Liver (tissue), 9 donors: Measurements from ENCODE around the gene GAN. TPM values are rescaled to one million over a fixed set of nuclear protein-coding genes. Genes with fewer than 3 reads are reported as not detected.

Source experiments
- DNase-seq: peaks from one replicate; pipeline ENCODE4 v3.0.0-alpha.2; 2017; ENCODE audit warnings: low spot score
- H3K27ac ChIP-seq, 2 donors: one replicate each; pipeline ENCODE4 v1.7.0; 2013; ENCODE audit warnings: inconsistent platforms in 2 of 2, low read length in 2 of 2, control low read depth in 1 of 2, low read depth in 1 of 2, mild to moderate bottlenecking in 1 of 2
- H3K27me3 ChIP-seq, 4 donors: one replicate each; pipeline versions ENCODE4 v1.6.1 to v1.7.0; 2013; ENCODE audit warnings: low read length in 3 of 4, inconsistent platforms in 1 of 4, mild to moderate bottlenecking in 1 of 4, moderate library complexity in 1 of 4; ENCODE audit not compliant: control insufficient read depth in 4 of 4, insufficient read depth in 4 of 4
- H3K36me3 ChIP-seq, 4 donors: one replicate each; pipeline versions ENCODE4 v1.6.1 to v1.7.0; 2013; ENCODE audit warnings: low read length in 3 of 4, mild to moderate bottlenecking in 3 of 4, low read depth in 1 of 4, moderate library complexity in 1 of 4; ENCODE audit not compliant: control insufficient read depth in 4 of 4, insufficient read depth in 3 of 4
- H3K4me1 ChIP-seq, 4 donors: one replicate each; pipeline versions ENCODE4 v1.6.1 to v1.7.0; 2013; ENCODE audit warnings: low read length in 3 of 4, mild to moderate bottlenecking in 3 of 4, moderate library complexity in 1 of 4; ENCODE audit not compliant: control insufficient read depth in 4 of 4, insufficient read depth in 4 of 4
- H3K4me3 ChIP-seq, 3 donors: one replicate each; pipeline versions ENCODE4 v1.6.1 to v1.7.0; 2013; ENCODE audit warnings: low read length in 3 of 3, control low read depth in 1 of 3, low read depth in 1 of 3, mild to moderate bottlenecking in 1 of 3
- H3K9ac ChIP-seq, 2 donors: one replicate each; pipeline ENCODE4 v1.7.0; 2013; ENCODE audit warnings: low read length in 2 of 2, mild to moderate bottlenecking in 2 of 2, moderate library complexity in 2 of 2, control low read depth in 1 of 2, low read depth in 1 of 2
- H3K9me3 ChIP-seq, 4 donors: one replicate each; pipeline versions ENCODE4 v1.6.1 to v1.7.0; 2013; ENCODE audit warnings: low read length in 3 of 4; ENCODE audit not compliant: control insufficient read depth in 4 of 4
- ATF3 ChIP-seq: IDR thresholded peaks from 2 replicates; pipeline ENCODE4 v1.6.1; 2016; ENCODE audit warnings: antibody characterized with exemption
- CTCF ChIP-seq: fragments of 150-350 bp; IDR thresholded peaks from 2 replicates; pipeline ENCODE4 v1.5.1; 2017; ENCODE audit warnings: improper control_type of control experiment, low read depth, low read length; ENCODE audit not compliant: missing input control
- EGR1 ChIP-seq, 2 donors: IDR thresholded peaks; 2 replicates each; pipeline ENCODE4 v1.6.1; 2016 to 2018; ENCODE audit warnings: antibody characterized with exemption in 2 of 2, low read depth in 2 of 2
- FOXA1 ChIP-seq: IDR thresholded peaks from 2 replicates; pipeline ENCODE4 v1.6.1; 2016; ENCODE audit warnings: antibody characterized with exemption
- FOXA2 ChIP-seq: IDR thresholded peaks from 2 replicates; pipeline ENCODE4 v1.6.1; 2016; ENCODE audit warnings: antibody characterized with exemption
- GABPA ChIP-seq, 2 donors: IDR thresholded peaks in 1 of 2; conservative IDR thresholded peaks in 1 of 2; 2 replicates each; pipeline ENCODE4 v1.6.1; 2016; ENCODE audit warnings: antibody characterized with exemption in 2 of 2, mild to moderate bottlenecking in 1 of 2, moderate library complexity in 1 of 2
- HNF4A ChIP-seq, 2 donors: conservative IDR thresholded peaks; 2 replicates each; pipeline ENCODE4 v1.6.1; 2016; ENCODE audit warnings: antibody characterized with exemption in 2 of 2, mild to moderate bottlenecking in 2 of 2
- HNF4G ChIP-seq: IDR thresholded peaks from 2 replicates; pipeline ENCODE4 v1.6.1; 2016; ENCODE audit warnings: antibody characterized with exemption
- JUND ChIP-seq, 2 donors: IDR thresholded peaks; 2 replicates each; pipeline ENCODE4 v1.6.1; 2016; ENCODE audit warnings: antibody characterized with exemption in 2 of 2
- MAX ChIP-seq: IDR thresholded peaks from 2 replicates; pipeline ENCODE4 v1.6.1; 2016; ENCODE audit warnings: antibody characterized with exemption
- NR2F2 ChIP-seq: IDR thresholded peaks from 2 replicates; pipeline ENCODE4 v1.6.1; 2016; ENCODE audit warnings: antibody characterized with exemption
- RAD21 ChIP-seq, 2 donors: IDR thresholded peaks; 2 replicates each; pipeline ENCODE4 v1.6.1; 2016; ENCODE audit warnings: antibody characterized with exemption in 2 of 2, mild to moderate bottlenecking in 2 of 2
- REST ChIP-seq: IDR thresholded peaks from 2 replicates; pipeline ENCODE4 v1.6.1; 2016; ENCODE audit warnings: antibody characterized with exemption, mild to moderate bottlenecking
- RXRA ChIP-seq, 2 donors: IDR thresholded peaks; 2 replicates each; pipeline ENCODE4 v1.6.1; 2017 to 2018; ENCODE audit warnings: antibody characterized with exemption in 2 of 2, mild to moderate bottlenecking in 1 of 2
- SP1 ChIP-seq: IDR thresholded peaks from 2 replicates; pipeline ENCODE4 v1.6.1; 2018; ENCODE audit warnings: antibody characterized with exemption, mild to moderate bottlenecking
- TAF1 ChIP-seq: conservative IDR thresholded peaks from 2 replicates; pipeline ENCODE4 v1.6.1; 2016; ENCODE audit warnings: antibody characterized with exemption, mild to moderate bottlenecking
- YY1 ChIP-seq: IDR thresholded peaks from 2 replicates; pipeline ENCODE4 v1.6.1; 2016; ENCODE audit warnings: antibody characterized with exemption, mild to moderate bottlenecking
- ZBTB33 ChIP-seq: IDR thresholded peaks from 2 replicates; pipeline ENCODE4 v1.6.1; 2016; ENCODE audit warnings: antibody characterized with exemption
- polyA plus RNA-seq, 2 donors: library from polyadenylated mRNA; stranded (reverse) in 1 of 2; unstranded in 1 of 2; fragments of 200-250 nt in 1 of 2; fragments of >200 nt in 1 of 2; fragmentation: Nextera tagmentation in 1 of 2; extraction: Ambion mirVana in 1 of 2; gene quantifications; one replicate each; pipeline versions ENCODE4 v1.2.1 to v1.2.3, GENCODE V29; 2013 to 2015
- total RNA-seq, 2 donors: library from RNA; depleted of rRNA; stranded (reverse); fragments of >200 nt; gene quantifications; one replicate each; pipeline ENCODE4 v1.2.3, GENCODE V29; 2014
- donor health status: healthy.
- donor health status: healthy.
- donor health status: healthy.
- donor health status: healthy.
- donor health status: healthy.

The GAN gene
- total and polyA plus RNA-seq, 4 donors = 0.33 to 5.5 (median 1.5) TPM

GRCh38 chr16:81310045-81310644, 4.6 kb upstream of the GAN start (continued):
- TF ChIP-seq ZBTB33 = no peak

GRCh38 chr16:81311762-81312161, 3.0 kb upstream of the GAN start:
- no peak for TF ChIP-seq HNF4A (conservative IDR thresholded peaks at IDR 0.05)
- TF ChIP-seq CTCF = no peak
- no peak for TF ChIP-seq RAD21 (IDR thresholded peaks at IDR 0.05)
- no peak for TF ChIP-seq NR2F2
- TF ChIP-seq YY1 = no peak
- no peak for TF ChIP-seq SP1
- no peak for TF ChIP-seq ATF3
- TF ChIP-seq MAX = no peak
- TF ChIP-seq REST = no peak
- no peak for TF ChIP-seq ZBTB33
- TF ChIP-seq GABPA (IDR thresholded peaks at IDR 0.05 in 1 of 2, conservative IDR thresholded peaks at IDR 0.05 in 1 of 2) = no peak
- no peak for TF ChIP-seq TAF1
- TF ChIP-seq JUND (IDR thresholded peaks at IDR 0.05) = no peak
- no peak for TF ChIP-seq RXRA (IDR thresholded peaks at IDR 0.05)
- TF ChIP-seq HNF4G = no peak
- no peak for TF ChIP-seq EGR1 (IDR thresholded peaks at IDR 0.05; ENCODE audit: low read depth in 2 of 2)
- no peak for TF ChIP-seq FOXA2
- TF ChIP-seq FOXA1 = no peak
- H3K27ac ChIP-seq = no peak overlapping the region
- peaks cover 2 to 19% (median 17%) of the 10 kb centered on the region in 4 donors for H3K4me1 ChIP-seq
- H3K9ac ChIP-seq = no peak overlapping the region
- H3K27me3 ChIP-seq = no peaks in the 10 kb centered on the region
- no peak overlapping the region for H3K4me3 ChIP-seq
- no peaks in the 10 kb centered on the region for H3K36me3 ChIP-seq
- no peaks in the 10 kb centered on the region for H3K9me3 ChIP-seq
- DNase-seq = no peak
